Thyroid gland (tissue), 4 donors: ENCODE data around the gene DPEP1.

Source experiments
- CTCF ChIP-seq, 6 experiments: fragments of 200-600 bp in 3 of 6; fragments of 450-650 bp in 3 of 6; sonication (generic) in 3 of 6; IDR thresholded peaks; one replicate each; pipeline ENCODE4 v1.5.1; 2016 to 2019; ENCODE audit warnings: antibody characterized with exemption in 6 of 6, mild to moderate bottlenecking in 2 of 6, inconsistent platforms in 1 of 6, moderate library complexity in 1 of 6
- POLR2A ChIP-seq, 2 donors: fragments of 450-650 bp; IDR thresholded peaks; one replicate each; pipeline ENCODE4 v1.6.1; 2017; ENCODE audit warnings: antibody characterized with exemption in 2 of 2, mild to moderate bottlenecking in 2 of 2, moderate library complexity in 1 of 2

GRCh38 chr16:89581861-89582563, 31.4 kb upstream of the DPEP1 start:
- TF ChIP-seq CTCF (IDR thresholded peaks at IDR 0.05) (no peak), POLR2A (IDR thresholded peaks at IDR 0.05) (no peak)
